Middle frontal gyrus (tissue), 1 donor: ENCODE measurements around the gene TTC38.

Source experiments
- DNase-seq: peaks from one replicate; pipeline ENCODE4 v3.0.0-alpha.2; 2015; ENCODE audit warnings: low spot score; ENCODE audit errors: extremely low spot score

Gene TTC38

DNA sequence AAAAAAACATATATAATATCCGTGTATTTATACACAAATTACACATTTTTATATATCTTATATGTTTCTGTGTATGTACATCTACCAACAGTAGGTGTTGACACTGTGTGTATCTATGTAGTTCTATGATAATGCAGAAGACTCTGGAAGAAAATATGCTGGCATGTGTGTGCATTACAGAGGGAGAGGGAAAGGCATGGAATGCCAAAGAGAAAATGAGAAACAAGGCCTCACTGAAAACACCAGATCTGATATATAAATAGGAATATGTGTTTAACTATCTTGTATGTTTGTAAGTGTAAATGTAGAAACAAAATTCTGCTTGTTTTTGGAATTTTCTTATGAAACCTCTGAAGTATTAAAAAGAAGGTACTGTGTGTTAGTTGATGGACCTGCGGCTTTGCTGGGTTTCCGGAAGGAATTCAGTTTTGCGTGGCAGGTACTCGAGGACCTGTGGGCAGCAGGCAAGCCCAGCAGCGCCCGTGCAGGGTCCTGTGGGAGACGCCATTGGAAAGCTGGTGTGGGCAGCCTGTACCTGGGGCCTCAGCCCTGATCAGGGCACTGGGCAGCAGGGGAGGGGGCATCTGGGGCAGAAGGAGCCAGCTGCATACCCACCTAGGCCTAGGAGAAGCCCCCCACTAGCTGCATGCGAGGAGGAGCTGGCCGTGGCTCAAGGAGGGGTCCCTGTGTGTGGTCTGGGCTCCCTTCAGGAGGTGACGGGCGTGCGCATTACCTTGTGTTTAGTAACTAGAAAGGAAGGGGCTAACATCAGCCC, 60.1 kb downstream of the TTC38 start:
- DNase-seq, result no peak

DNA sequence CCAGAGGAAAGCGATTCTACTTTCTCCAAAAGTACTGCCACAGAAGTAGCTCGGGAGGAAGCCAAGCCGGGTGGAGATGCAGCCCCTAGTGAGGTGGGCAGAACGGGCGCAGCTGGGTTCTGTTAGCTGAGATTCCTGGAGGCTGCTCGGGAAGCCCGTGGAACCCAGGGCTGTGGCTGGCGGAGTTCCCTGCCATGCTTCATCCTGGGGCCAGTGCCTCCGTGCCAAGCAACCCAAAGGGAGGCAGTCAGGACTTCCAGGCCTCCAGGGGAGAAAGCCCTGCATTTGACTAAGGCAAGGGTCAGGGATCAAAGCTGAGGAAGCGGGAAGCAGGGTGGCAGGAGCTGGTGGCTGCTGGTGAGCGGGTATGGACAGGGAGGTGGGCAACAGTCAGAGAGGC, 61.0 kb downstream of the TTC38 start:
- no peak for DNase-seq

- DNase-seq, result no peak
Measured at GRCh38 chr22:46329616-46330015, 61.8 kb downstream of the TTC38 start.

- DNase-seq, result no peak
Measured at GRCh38 chr22:46330426-46330825, 62.6 kb downstream of the TTC38 start.

GRCh38 chr22:46331496-46331895, 63.7 kb downstream of the TTC38 start:
- DNase-seq, result no peak

DNA sequence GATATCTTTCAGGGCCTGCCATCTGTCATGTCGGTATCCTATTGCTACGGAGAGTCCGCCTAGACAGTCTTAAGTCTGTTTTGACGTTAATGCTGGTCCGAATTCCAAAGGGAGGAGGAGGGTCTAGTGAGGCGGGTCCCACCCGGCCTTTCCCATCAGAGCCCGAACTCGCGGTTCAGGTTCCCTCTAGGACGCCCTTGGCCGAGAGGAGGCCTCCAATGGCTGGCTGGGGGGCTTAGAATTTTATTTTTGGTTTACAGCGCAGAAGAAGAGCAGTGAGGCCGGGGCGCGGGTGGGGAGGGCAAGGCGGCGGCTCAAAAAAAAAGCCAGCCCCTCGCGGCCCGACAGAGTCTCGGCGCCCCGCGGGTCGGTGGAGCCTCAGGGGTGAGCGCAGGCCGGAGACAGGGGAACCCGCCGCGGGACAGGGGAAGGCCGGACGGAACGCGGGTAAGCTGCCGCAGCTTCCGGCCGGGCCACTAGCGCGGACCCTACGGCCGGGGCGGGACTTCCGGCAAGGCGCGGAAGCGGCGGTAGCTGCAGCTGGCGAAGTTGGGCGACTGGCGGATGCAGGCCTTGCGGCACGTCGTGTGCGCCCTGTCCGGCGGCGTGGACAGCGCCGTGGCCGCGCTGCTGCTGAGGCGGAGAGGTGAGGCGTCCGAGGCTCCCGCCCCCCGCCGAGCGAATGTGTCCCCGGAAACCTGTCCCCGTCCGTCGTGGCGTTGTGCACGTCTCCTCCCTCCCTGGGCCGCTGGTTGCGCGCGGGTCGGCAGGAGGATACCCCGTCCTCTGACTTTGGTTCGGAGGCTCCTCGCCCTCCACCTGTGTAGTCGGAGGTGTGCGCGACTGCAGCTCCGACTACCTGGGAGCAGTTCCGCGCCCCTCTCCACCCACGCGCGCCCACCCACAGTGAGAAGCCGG, 67.7 kb downstream of the TTC38 start, which contains the start of gene TRMU:
Gene TRMU (plus strand): TSS at position 514 of the 918 bp plus-strand sequence. CDS start 51 bp downstream, at position 565.
- DNase-seq, result peak; percentile 85

DNA sequence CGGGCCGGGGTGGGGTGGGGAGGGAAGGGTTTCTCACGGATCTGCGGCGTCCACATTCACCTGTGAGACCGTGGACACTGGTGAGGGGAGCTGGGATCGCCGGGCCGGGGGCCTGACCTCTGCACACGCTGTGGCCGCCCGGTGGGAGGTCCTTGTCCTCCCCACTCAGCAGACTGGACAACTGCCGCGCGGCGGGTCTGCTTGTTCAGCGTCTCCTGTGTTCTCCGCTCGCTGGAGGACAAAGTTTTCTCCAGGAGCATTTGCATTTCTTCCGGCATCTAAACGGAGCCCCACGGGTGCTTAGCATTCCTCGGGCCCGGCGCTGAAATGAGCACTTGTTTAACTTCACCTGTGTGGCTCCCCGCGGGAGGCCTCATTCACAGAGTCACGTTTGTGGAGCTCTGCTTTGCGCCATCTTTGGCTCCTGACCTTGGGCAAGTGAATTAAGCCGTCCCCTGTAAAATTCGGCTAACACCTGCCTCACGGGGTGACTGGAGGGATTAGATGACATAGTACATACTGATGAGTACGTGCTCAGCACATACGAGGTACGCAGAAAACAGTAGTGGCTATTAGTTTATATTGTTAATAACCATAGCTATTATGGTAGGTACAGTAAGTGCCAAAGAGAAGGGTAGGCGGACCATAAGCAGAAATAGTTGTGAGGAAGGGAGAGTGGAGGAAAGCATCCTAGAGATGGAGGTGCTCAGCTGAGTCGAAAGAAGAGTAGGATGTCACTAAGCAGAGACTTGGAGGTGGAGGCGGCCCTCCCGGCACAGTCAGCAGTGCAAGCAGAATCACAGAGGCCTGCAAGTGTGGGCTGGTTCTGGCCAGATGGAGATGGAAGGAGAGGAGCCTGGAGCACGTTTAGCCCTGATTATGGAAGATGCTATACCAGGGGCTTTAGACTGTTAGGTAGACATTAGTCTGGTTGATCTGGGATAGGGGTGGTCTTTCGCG, 68.6 kb downstream of the TTC38 start:
- DNase-seq, result no peak

DNA sequence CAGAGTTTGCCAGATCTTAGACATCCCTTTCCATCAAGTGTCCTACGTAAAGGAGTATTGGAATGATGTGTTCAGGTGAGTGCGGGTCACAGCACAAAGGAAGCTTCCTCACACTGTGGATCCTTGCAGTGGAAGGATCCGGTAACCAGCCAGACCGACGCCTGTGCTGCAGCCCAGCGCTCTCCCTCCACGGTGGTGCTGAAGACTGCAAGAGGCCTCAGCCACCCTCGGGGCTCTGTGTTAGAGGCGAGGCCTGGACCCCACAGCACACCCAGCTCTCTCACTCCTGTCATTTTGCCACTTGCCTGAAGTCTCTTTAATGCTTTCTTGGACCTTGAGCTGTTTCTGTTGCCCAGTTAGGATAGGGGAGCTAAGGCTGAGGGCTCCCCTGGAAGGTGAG, 70.1 kb downstream of the TTC38 start:
- no peak for DNase-seq

GRCh38 chr22:46338636-46339035, 70.8 kb downstream of the TTC38 start:
- no peak for DNase-seq

DNA sequence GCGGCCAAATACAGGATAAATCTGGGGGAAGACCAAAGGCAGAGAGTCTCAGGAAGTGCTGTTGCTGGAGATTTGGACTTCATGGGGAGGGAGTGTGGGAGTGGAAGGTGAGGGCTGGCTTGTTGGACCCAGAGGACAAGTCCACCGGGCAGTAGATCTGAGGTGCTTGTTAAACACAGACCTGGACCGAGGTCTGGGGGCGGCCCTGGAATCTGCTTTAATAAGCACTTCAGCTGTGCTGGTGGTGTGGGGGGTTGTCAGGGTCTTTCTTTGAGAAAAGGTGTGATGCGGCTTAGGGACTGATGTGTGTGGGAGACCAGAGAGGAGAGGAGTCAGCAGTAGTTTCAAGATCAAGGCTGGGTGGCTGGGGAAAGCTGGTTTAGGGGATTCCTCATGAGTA, 72.1 kb downstream of the TTC38 start:
- no peak for DNase-seq

DNA sequence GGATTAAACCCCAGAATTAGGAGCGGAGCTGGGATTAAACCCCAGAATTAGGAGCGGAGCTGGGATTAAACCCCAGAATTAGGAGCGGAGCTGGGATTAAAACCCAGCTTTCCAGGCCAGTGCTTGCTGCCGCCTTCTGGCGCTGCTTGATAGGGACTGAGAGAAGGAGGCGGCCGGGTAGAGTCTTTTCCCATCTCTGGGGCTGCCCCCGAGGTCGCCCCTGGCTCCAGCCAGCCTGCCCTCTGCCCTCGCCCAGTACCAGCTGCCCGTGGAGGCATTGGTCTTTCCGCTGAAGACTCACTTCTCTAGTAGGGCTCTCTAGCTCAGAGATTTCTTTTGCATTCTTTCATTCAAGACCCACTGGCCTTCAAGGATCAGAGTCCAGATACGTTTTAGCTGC, 72.9 kb downstream of the TTC38 start:
- DNase-seq, result no peak
